ENCODE measurements around the gene TMCO4. TPM values are rescaled to one million over a fixed set of nuclear protein-coding genes. Genes with fewer than 3 reads are reported as not detected.

Gene TMCO4
- total and polyA plus RNA-seq, 2 donors (not counting 1 experiment from before 2014, with no cell fraction given): 21.7 to 31.3 TPM

GRCh38 chr1:19738669-19739068 is 61.0 kb downstream of the TMCO4 start:
- POLR2A ChIA-PET: no interaction called here
- CTCF ChIA-PET: no interaction called here
- intact Hi-C loops (cut with micrococcal nuclease): no loop called here

GRCh38 chr1:19738076-19738475 is 61.6 kb downstream of the TMCO4 start:
- no peak for TF ChIP-seq CTCF (IDR thresholded peaks at IDR 0.05)
- TF ChIP-seq EZH2 (IDR thresholded peaks at IDR 0.05; ENCODE audit: borderline replicate concordance, insufficient read depth, low read depth, low read length, poor library complexity, severe bottlenecking): no peak
- WGBS (ENCODE audit: insufficient coverage): 100% methylated on average over 5 of the region's 5 CpGs
- no peak overlapping the region for H3K4me3 ChIP-seq (ENCODE audit: control extremely low read depth in 1 of 5, extremely low read depth in 1 of 5, insufficient read depth in 1 of 5, low read depth in 2 of 5, low read length in 4 of 5)
- H3K4me1 ChIP-seq (ENCODE audit: control insufficient read depth in 2 of 2, insufficient read depth in 2 of 2, low read length in 2 of 2): no peaks in the 10 kb centered on the region
- peaks cover 0 to 16% (median 7%) of the 10 kb centered on the region in 3 donors for H3K9me3 ChIP-seq (ENCODE audit: control extremely low read depth in 1 of 3, control insufficient read depth in 2 of 3, insufficient read depth in 1 of 3, low read length in 2 of 3)
- H3K27me3 ChIP-seq (replicated peaks in 1 of 4; ENCODE audit: control extremely low read depth in 1 of 4, control insufficient read depth in 3 of 4, insufficient read depth in 4 of 4, low read length in 3 of 4): no peaks in the 10 kb centered on the region
- H4K20me1 ChIP-seq (ENCODE audit: control insufficient read depth, insufficient read depth, low read length, poor library complexity, severe bottlenecking): no peaks in the 10 kb centered on the region
- H2AFZ ChIP-seq (ENCODE audit: insufficient read depth, low read depth, low read length, poor library complexity, severe bottlenecking): no peak overlapping the region
- Mint-ChIP-seq H3K4me1 (no peaks in the 10 kb centered on the region), H3K27me3 (no peaks in the 10 kb centered on the region), H3K9me3 (ENCODE audit: insufficient read depth) (no peaks in the 10 kb centered on the region), H3K27ac (no peak overlapping the region), H3K4me3 (no peak overlapping the region)
- H3K4me2 ChIP-seq (replicated peaks; ENCODE audit: low read depth, low read length, poor library complexity, severe bottlenecking): no peak overlapping the region
- H3K9ac ChIP-seq (ENCODE audit: low read length): no peak overlapping the region
- ATAC-seq (ENCODE audit: low read depth): no peak
- no peaks in the 10 kb centered on the region for H3K79me2 ChIP-seq (ENCODE audit: control insufficient read depth, insufficient read depth, low read length)
- ChIA-PET CTCF (no interaction called here), POLR2A (no interaction called here)
- H3K36me3 ChIP-seq (replicated peaks in 1 of 2; ENCODE audit: control extremely low read depth in 1 of 2, control insufficient read depth in 1 of 2, extremely low read depth in 1 of 2, insufficient read depth in 2 of 2, low read length in 1 of 2): peaks cover 3 to 19% of the 10 kb centered on the region in 2 experiments
- DNase-seq: no peak
- no peak overlapping the region for H3K27ac ChIP-seq (ENCODE audit: low read length in 2 of 2)
- intact Hi-C loops (cut with micrococcal nuclease): no loop called here

More at GRCh38 chr1:19738669-19739068, 61.0 kb downstream of the TMCO4 start:
- Mint-ChIP-seq H3K27ac (no peak overlapping the region), H3K9me3 (ENCODE audit: insufficient read depth) (no peaks in the 10 kb centered on the region), H3K27me3 (no peaks in the 10 kb centered on the region), H3K4me1 (no peaks in the 10 kb centered on the region), H3K4me3 (no peak overlapping the region)
- Histone ChIP-seq H3K9me3 (ENCODE audit: control extremely low read depth in 1 of 3, control insufficient read depth in 2 of 3, insufficient read depth in 1 of 3, low read length in 2 of 3) (peaks cover 0 to 16% (median 7%) of the 10 kb centered on the region in 3 donors), H3K4me1 (ENCODE audit: control insufficient read depth in 2 of 2, insufficient read depth in 2 of 2, low read length in 2 of 2) (no peaks in the 10 kb centered on the region), H3K9ac (ENCODE audit: low read length) (no peak overlapping the region), H3K79me2 (ENCODE audit: control insufficient read depth, insufficient read depth, low read length) (no peaks in the 10 kb centered on the region), H3K4me2 (replicated peaks; ENCODE audit: low read depth, low read length, poor library complexity, severe bottlenecking) (no peak overlapping the region), H3K27ac (ENCODE audit: low read length in 2 of 2) (no peak overlapping the region), H3K4me3 (ENCODE audit: control extremely low read depth in 1 of 5, extremely low read depth in 1 of 5, insufficient read depth in 1 of 5, low read depth in 2 of 5, low read length in 4 of 5) (no peak overlapping the region), H3K27me3 (replicated peaks in 1 of 4; ENCODE audit: control extremely low read depth in 1 of 4, control insufficient read depth in 3 of 4, insufficient read depth in 4 of 4, low read length in 3 of 4) (no peaks in the 10 kb centered on the region), H4K20me1 (ENCODE audit: control insufficient read depth, insufficient read depth, low read length, poor library complexity, severe bottlenecking) (no peaks in the 10 kb centered on the region), H2AFZ (ENCODE audit: insufficient read depth, low read depth, low read length, poor library complexity, severe bottlenecking) (no peak overlapping the region), H3K36me3 (replicated peaks in 1 of 2; ENCODE audit: control extremely low read depth in 1 of 2, control insufficient read depth in 1 of 2, extremely low read depth in 1 of 2, insufficient read depth in 2 of 2, low read length in 1 of 2) (peaks cover 3 to 17% of the 10 kb centered on the region in 2 experiments)
- TF ChIP-seq CTCF (IDR thresholded peaks at IDR 0.05): no peak
- TF ChIP-seq EZH2 (IDR thresholded peaks at IDR 0.05; ENCODE audit: borderline replicate concordance, insufficient read depth, low read depth, low read length, poor library complexity, severe bottlenecking): no peak
- DNase-seq (no peak), ATAC-seq (ENCODE audit: low read depth) (no peak)
- 100% methylated on average over 2 of the region's 2 CpGs for WGBS (ENCODE audit: insufficient coverage)

Measured in B cell (primary cell).